ENCODE results near the gene RP2. TPM values are rescaled to one million over a fixed set of nuclear protein-coding genes. Genes with fewer than 3 reads are reported as not detected.

RP2 gene
- total and polyA plus RNA-seq, 2 of the 8 experiments (the other 6 are each of a cell fraction or from before 2014, with no cell fraction given) = 2.2 to 6.9 TPM

DNA sequence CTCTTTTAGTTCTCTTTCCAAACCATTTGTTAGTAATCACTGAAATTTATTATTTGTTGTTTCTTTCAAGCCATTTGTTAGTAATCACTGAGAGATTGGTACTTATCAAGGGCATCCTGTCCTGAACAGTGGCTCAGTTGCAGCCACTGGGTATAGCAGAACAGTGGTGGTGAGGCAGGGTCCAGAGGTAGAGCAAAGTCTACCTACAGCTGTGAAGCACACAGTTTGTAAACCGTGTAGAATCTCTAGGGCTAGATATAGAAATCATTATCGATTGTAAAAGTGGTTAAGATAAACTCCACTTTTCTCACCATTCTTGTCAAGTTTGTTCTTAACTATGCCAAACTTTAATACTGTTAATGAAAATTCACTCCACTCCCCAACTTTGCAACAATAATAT, 79.4 kb downstream of the RP2 start (continued):
- no peak for TF ChIP-seq RAD21 (IDR thresholded peaks at IDR 0.05 in 1 of 2, conservative IDR thresholded peaks at IDR 0.05 in 1 of 2; ENCODE audit: low read depth in 2 of 2, low read length in 2 of 2)
- no peak for TF ChIP-seq SUZ12 (IDR thresholded peaks at IDR 0.05; ENCODE audit: low read length)
- no peak for TF ChIP-seq TBP (IDR thresholded peaks at IDR 0.05; ENCODE audit: low read depth, low read length)
- TF ChIP-seq TCF12 (IDR thresholded peaks at IDR 0.05; ENCODE audit: low read depth, low read length) = no peak
- TF ChIP-seq TEAD4 (IDR thresholded peaks at IDR 0.05; ENCODE audit: low read depth, low read length) = no peak
